BLaER1 treated with 17β-estradiol and CSF1 and Interleukin-3, amounts not matched to agents 10 nM and 100 nM (cell line): Measurements from ENCODE around the gene HIBADH.

Source experiments
- H3K27ac ChIP-seq, 11 experiments: shearing (Covaris generic); formaldehyde crosslinking; 2 replicates each; pipeline ENCODE4 v1.8.1; 2022
- H3K27me3 ChIP-seq, 11 experiments: shearing (Covaris generic); formaldehyde crosslinking; 2 replicates each; pipeline ENCODE4 v1.8.1; 2022
- H3K36me3 ChIP-seq, 11 experiments: shearing (Covaris generic); formaldehyde crosslinking; 2 replicates each; pipeline ENCODE4 v1.8.1; 2022
- H3K4me1 ChIP-seq, 10 experiments: shearing (Covaris generic); formaldehyde crosslinking; 2 replicates each; pipeline ENCODE4 v1.8.1; 2022
- H3K4me2 ChIP-seq, 11 experiments: shearing (Covaris generic); formaldehyde crosslinking; 2 replicates each; pipeline ENCODE4 v1.8.1; 2022
- H3K4me3 ChIP-seq, 10 experiments: shearing (Covaris generic); formaldehyde crosslinking; 2 replicates each; pipeline ENCODE4 v1.8.1; 2022
- H3K9ac ChIP-seq, 11 experiments: shearing (Covaris generic); formaldehyde crosslinking; 2 replicates each; pipeline ENCODE4 v1.8.1; 2022
- H3K9me3 ChIP-seq, 11 experiments: shearing (Covaris generic); formaldehyde crosslinking; replicated peaks in 1 of 11; 2 replicates each; pipeline ENCODE4 v1.8.1; 2022
- H4K20me1 ChIP-seq, 11 experiments: shearing (Covaris generic); formaldehyde crosslinking; 2 replicates each; pipeline ENCODE4 v1.8.1; 2022
- Cebpa-rat ChIP-seq, 11 experiments: shearing (Covaris generic); IDR thresholded peaks; 2 replicates each; pipeline ENCODE4 v1.8.1; 2022

The HIBADH gene

DNA sequence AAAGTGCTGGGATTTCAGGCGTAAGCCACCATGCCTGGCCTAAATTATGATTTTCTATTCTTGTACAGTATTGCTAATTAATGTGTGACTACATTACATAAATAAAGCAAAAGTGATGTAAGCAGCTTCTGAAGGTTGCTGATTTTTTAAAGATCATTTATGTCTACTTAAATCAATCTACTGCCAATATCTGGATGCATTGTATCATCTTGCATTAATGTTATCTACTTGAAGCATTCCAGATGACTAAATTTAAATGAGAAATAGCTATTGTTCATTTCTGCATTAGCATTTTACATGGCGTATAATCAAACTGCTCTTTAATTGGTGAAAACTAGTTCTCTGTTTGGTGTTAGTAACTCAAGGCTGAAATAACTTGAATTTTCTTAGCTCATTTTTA lies 37.1 kb upstream of the HIBADH start:
- H3K4me2 ChIP-seq, result peak overlapping the region in 1 of 11 experiments; percentile 43; a peak in 2 of 22 replicates
- H3K9me3 ChIP-seq, result no peaks in the 10 kb centered on the region
- no peak overlapping the region for H3K9ac ChIP-seq
- H3K27me3 ChIP-seq, result no peaks in the 10 kb centered on the region
- no peak for TF ChIP-seq Cebpa-rat (IDR thresholded peaks at IDR 0.05)
- no peak overlapping the region for H3K27ac ChIP-seq
- peaks cover 0 to 26% (median 13%) of the 10 kb centered on the region in 10 experiments; a peak in 11 of 20 replicates for H3K4me1 ChIP-seq
- no peaks in the 10 kb centered on the region for H3K36me3 ChIP-seq
- H3K4me3 ChIP-seq, result no peak overlapping the region
- H4K20me1 ChIP-seq, result no peaks in the 10 kb centered on the region; a peak in 1 of 22 replicates

DNA sequence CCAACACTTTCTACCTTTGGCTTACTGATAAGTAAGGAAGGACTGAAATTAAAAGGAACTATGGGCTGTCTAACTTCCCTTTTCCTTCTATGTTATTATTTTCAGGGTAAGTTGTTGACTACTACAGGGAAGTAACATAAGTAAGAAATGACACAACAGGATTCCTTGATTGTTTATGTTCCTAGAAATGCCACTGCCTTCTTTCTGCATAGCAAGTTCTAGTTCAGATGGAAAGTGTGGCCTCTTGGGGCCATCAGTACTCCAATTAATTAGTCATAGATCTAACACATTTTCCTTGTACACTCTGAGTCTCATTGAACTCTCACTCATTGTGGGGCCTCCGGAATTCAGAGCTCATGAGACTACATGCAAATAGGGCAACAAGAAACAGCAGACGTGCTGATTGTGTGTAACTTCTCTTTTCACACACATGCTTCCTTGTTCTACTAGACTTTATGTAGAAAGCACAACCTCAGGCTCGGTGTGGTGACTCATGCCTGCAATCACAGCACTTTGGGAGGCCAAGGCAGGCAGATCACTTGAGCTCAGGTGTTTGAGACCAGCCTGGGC lies 35.3 kb upstream of the HIBADH start:
- H3K4me2 ChIP-seq, result peak overlapping the region in 7 of 11 experiments; percentile 11 to 85 (median 48); a peak in 11 of 22 replicates
- no peak for TF ChIP-seq Cebpa-rat (IDR thresholded peaks at IDR 0.05)
- no peaks in the 10 kb centered on the region for H3K27me3 ChIP-seq
- no peaks in the 10 kb centered on the region; a peak in 1 of 22 replicates for H4K20me1 ChIP-seq
- H3K27ac ChIP-seq, result peak overlapping the region in 7 of 11 experiments; percentile 49 to 82 (median 76); a peak in 13 of 22 replicates
- H3K9me3 ChIP-seq, result no peaks in the 10 kb centered on the region
- no peaks in the 10 kb centered on the region for H3K36me3 ChIP-seq
- H3K9ac ChIP-seq, result peak overlapping the region in 6 of 11 experiments; percentile 17 to 69 (median 54); a peak in 8 of 22 replicates
- peaks cover 0 to 40% (median 13%) of the 10 kb centered on the region in 10 experiments; a peak in 11 of 20 replicates for H3K4me1 ChIP-seq
- no peak overlapping the region; a peak in 1 of 20 replicates for H3K4me3 ChIP-seq

DNA sequence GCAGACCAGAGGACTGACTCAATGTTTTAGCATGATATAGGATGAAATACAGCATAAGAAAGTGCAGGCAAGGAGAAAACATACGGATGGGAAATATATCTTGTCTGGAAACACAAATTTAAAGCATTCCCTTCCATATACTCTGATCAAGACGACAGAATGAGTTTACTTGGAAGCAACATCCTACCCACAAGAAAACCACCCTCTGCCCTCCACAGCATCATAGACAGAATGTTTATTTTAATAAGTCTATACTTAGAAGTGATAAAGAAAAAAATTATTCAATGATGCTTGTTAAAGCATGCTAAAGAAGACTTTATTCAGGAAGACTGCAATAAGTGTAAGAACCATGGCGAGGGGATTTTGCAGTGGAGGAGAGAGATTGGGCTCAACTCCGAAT lies 32.4 kb upstream of the HIBADH start:
- H3K27ac ChIP-seq, result no peak overlapping the region
- peaks cover 0 to 40% (median 13%) of the 10 kb centered on the region in 10 experiments; a peak in 11 of 20 replicates for H3K4me1 ChIP-seq
- H3K27me3 ChIP-seq, result no peaks in the 10 kb centered on the region
- H3K36me3 ChIP-seq, result no peaks in the 10 kb centered on the region
- no peaks in the 10 kb centered on the region; a peak in 1 of 22 replicates for H4K20me1 ChIP-seq
- TF ChIP-seq Cebpa-rat (IDR thresholded peaks at IDR 0.05), result no peak
- H3K4me2 ChIP-seq, result no peak overlapping the region
- no peaks in the 10 kb centered on the region for H3K9me3 ChIP-seq
- no peak overlapping the region for H3K9ac ChIP-seq
- H3K4me3 ChIP-seq, result no peak overlapping the region

DNA sequence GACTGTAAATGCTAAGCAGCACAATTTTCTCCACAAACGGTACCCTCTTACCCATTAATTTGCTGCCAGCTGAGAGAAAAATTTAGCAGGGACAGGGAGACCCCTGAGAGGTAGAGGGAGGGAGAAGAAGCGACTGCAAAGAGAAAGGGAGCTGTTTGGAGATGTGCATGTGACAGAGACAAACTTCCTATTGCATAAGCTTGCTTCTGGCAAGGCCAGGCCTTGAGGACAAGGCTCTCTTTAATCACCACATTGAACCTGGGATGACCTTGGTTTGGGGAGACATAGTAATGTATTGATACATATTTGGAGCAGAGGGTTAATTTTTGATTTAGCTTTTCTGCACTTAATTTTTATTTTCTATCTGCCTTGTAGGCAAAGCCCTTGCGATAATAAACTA lies 31.1 kb upstream of the HIBADH start:
- Histone ChIP-seq H4K20me1 (no peaks in the 10 kb centered on the region; a peak in 1 of 22 replicates), H3K27ac (no peak overlapping the region), H3K4me3 (no peak overlapping the region), H3K36me3 (no peaks in the 10 kb centered on the region), H3K9ac (no peak overlapping the region), H3K4me1 (peaks cover 7 to 29% (median 20%) of the 10 kb centered on the region in 10 experiments), H3K4me2 (peak overlapping the region in 2 of 11 experiments; percentile 36 to 58; a peak in 2 of 22 replicates), H3K9me3 (no peaks in the 10 kb centered on the region), H3K27me3 (no peaks in the 10 kb centered on the region)
- no peak for TF ChIP-seq Cebpa-rat (IDR thresholded peaks at IDR 0.05)

DNA sequence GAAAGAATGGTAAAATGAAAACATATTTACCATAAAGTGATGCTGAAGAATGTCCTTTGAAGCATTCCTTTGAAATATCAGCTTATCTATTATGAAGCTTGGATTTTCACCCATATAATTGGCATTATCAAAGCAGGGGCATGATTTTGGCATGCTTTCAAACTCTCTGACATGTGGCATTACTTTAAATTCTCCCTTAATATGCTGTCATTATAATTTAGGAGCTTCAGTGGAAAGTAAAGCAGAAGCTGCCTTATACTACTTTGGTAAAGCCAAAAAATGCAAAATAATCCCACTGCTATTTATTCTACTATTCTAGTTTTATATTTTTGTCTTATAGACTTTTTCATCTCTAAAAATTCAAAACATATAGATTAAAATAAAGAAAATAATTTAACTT lies 28.0 kb upstream of the HIBADH start:
- H3K27ac ChIP-seq, result no peak overlapping the region
- TF ChIP-seq Cebpa-rat (IDR thresholded peaks at IDR 0.05), result no peak

DNA sequence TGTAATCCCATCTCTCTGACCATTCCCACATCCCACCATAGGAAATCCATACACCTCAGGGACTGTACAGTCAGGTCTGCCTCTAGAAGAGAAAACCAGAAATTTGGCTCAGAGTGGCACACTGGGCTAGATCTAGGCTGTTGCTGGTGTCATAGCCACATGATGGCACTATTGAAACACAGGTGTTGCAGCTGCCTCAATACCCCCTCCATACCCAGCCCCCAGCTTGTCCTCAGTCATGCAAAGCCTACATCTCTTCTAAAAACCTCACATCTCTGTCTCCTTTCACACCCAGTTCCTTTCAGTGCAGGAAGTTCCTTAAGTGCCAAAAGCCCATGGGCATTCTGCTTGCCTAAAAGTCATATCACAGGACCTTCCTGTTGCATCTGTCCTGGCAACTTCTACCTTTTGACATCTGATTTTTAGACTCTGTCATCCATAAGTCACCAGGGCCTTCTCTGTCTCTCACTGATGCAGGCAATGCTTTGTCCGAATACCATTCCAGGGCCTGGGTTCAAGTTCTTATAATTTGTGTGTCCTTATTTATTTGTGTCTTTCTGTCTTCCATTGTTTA lies 27.0 kb upstream of the HIBADH start:
- peaks cover 5 to 13% (median 7%) of the 10 kb centered on the region in 10 experiments; a peak in 18 of 20 replicates for H3K4me1 ChIP-seq
- H3K9ac ChIP-seq, result no peak overlapping the region
- no peaks in the 10 kb centered on the region for H4K20me1 ChIP-seq
- H3K36me3 ChIP-seq, result no peaks in the 10 kb centered on the region
- H3K4me3 ChIP-seq, result no peak overlapping the region
- TF ChIP-seq Cebpa-rat (IDR thresholded peaks at IDR 0.05), result no peak
- H3K27ac ChIP-seq, result no peak overlapping the region
- H3K9me3 ChIP-seq, result peaks cover 0 to 3% (median 0%) of the 10 kb centered on the region in 11 experiments; a peak in 1 of 22 replicates
- H3K27me3 ChIP-seq, result no peaks in the 10 kb centered on the region
- H3K4me2 ChIP-seq, result peak overlapping the region in 5 of 11 experiments; percentile 9 to 24 (median 14); a peak in 7 of 22 replicates

More for the DNA sequence above, 28.0 kb upstream of the HIBADH start:
- Histone ChIP-seq H3K27me3 (no peaks in the 10 kb centered on the region), H3K4me2 (no peak overlapping the region), H3K9ac (no peak overlapping the region), H3K36me3 (no peaks in the 10 kb centered on the region), H3K4me1 (peaks cover 5 to 13% (median 7%) of the 10 kb centered on the region in 10 experiments; a peak in 18 of 20 replicates), H3K9me3 (peaks cover 0 to 3% (median 0%) of the 10 kb centered on the region in 11 experiments; a peak in 1 of 22 replicates), H4K20me1 (no peaks in the 10 kb centered on the region), H3K4me3 (no peak overlapping the region)

DNA sequence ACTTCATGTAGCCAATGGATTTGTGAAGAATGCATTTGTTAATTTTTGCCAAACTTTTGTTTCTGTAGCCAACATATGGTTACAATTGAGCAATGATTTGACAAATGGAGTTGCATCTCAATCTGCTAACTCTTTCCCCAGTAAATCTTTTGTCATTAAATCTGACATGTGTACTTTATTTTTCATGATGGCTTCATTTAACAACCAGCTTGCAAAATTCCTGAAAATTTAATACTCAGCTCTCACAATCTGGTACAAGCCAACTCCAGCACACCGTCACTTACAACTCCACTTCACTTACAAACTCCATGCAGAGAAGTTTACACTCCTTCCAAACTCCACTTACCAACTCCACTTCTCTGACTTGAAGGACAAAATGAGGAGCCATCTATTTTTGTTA lies 26.5 kb upstream of the HIBADH start:
- peak overlapping the region in 4 of 11 experiments; percentile 9 to 24 (median 15); a peak in 2 of 22 replicates for H3K4me2 ChIP-seq
- no peaks in the 10 kb centered on the region for H3K36me3 ChIP-seq
- no peak for TF ChIP-seq Cebpa-rat (IDR thresholded peaks at IDR 0.05)
- H3K9me3 ChIP-seq, result peaks cover 0 to 3% (median 0%) of the 10 kb centered on the region in 11 experiments; a peak in 1 of 22 replicates
- H3K9ac ChIP-seq, result no peak overlapping the region
- H3K4me3 ChIP-seq, result no peak overlapping the region
- H3K27ac ChIP-seq, result no peak overlapping the region
- peaks cover 5 to 11% (median 7%) of the 10 kb centered on the region in 10 experiments; a peak in 18 of 20 replicates for H3K4me1 ChIP-seq
- H3K27me3 ChIP-seq, result no peaks in the 10 kb centered on the region
- no peaks in the 10 kb centered on the region for H4K20me1 ChIP-seq

DNA sequence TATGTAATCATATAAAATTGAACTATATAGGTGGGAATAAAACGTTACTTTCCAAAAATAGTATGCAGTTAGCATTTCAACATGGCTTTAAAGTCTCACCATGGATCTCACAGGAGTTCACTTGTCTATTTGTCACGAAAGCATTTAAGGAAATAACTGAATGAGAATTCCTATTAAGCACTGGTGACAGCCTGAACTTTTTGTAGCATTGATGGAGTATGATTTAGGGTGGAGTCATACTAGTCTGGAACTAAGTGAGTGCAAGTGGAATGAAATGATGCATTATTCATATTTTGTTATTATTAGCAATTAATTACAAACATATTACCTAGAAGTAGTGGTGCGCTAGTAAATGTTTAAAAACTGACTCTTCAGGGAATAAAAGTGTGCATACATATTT lies 26.0 kb upstream of the HIBADH start:
- TF ChIP-seq Cebpa-rat (IDR thresholded peaks at IDR 0.05), result no peak
- H3K9me3 ChIP-seq, result peaks cover 0 to 3% (median 0%) of the 10 kb centered on the region in 11 experiments; a peak in 1 of 22 replicates
- H3K27ac ChIP-seq, result no peak overlapping the region
- no peaks in the 10 kb centered on the region for H3K27me3 ChIP-seq
- H3K36me3 ChIP-seq, result no peaks in the 10 kb centered on the region
- H3K4me1 ChIP-seq, result peaks cover 1 to 9% (median 7%) of the 10 kb centered on the region in 10 experiments; a peak in 17 of 20 replicates
- no peak overlapping the region for H3K4me2 ChIP-seq
- H3K4me3 ChIP-seq, result no peak overlapping the region
- no peaks in the 10 kb centered on the region for H4K20me1 ChIP-seq
- H3K9ac ChIP-seq, result no peak overlapping the region

DNA sequence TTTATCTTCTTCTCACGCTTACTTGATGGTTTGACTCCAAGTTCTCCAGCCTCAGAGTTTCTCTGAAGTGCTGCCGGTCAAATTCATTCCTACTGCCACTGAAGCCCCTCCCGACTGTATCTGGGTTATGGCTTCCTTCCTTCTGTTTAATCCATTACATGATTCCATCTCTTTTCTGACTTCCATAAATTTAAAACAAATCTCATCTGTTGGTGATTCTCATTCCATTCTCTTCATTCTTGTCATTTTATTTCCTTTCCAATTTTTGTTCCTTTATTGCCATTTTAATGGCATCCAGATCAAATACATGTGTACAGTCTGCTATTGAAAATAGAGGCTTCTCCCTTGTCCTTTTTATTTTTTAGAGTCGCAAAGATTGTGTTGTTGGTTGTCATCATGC lies 25.4 kb upstream of the HIBADH start:
- Histone ChIP-seq H4K20me1 (no peaks in the 10 kb centered on the region), H3K4me3 (no peak overlapping the region), H3K9ac (no peak overlapping the region), H3K9me3 (peaks cover 0 to 3% (median 0%) of the 10 kb centered on the region in 11 experiments; a peak in 1 of 22 replicates), H3K27ac (no peak overlapping the region), H3K4me1 (peaks cover 0 to 9% (median 7%) of the 10 kb centered on the region in 10 experiments; a peak in 13 of 20 replicates), H3K4me2 (no peak overlapping the region), H3K27me3 (no peaks in the 10 kb centered on the region), H3K36me3 (no peaks in the 10 kb centered on the region)
- TF ChIP-seq Cebpa-rat (IDR thresholded peaks at IDR 0.05), result no peak
